ENCODE data around the gene ACSBG1.
"Not testable (repeated sequence)": the region's sequence is repeated elsewhere in the genome, so short reads cannot be mapped to it uniquely, and the experiment has no call there.

The ACSBG1 gene

DNA sequence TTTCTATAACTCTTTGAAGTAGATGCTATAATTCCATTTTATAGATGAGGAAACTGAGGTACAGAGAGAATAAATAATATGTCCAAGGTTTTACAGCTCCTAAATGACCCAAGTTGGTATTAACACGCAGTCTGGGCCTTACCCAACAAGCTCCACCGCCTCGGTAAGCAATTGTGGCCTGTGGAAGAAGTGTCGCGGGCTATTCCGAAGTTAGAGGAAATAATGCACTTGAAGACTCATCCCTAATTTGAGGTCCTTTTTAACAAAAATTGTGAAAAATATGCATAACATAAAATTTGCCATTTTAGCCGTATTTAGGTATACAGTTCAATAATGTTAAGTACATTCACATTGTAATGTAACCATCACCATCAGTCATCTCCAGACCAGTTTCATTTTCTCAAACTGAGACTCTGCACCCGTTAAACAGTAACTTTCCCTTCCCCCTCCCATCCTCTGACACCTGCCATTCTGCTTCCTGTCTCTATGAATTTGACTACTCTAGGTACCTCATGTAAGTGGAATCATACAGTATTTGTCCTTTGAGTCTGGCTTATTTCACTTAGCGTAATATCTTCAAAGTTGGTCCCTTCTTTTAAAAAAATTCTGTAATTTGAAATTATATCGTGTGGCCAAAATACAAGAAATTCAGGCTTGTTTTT, 67.0 kb downstream of the ACSBG1 start:
- DNase-seq (ENCODE audit: low spot score), result no peak

DNA sequence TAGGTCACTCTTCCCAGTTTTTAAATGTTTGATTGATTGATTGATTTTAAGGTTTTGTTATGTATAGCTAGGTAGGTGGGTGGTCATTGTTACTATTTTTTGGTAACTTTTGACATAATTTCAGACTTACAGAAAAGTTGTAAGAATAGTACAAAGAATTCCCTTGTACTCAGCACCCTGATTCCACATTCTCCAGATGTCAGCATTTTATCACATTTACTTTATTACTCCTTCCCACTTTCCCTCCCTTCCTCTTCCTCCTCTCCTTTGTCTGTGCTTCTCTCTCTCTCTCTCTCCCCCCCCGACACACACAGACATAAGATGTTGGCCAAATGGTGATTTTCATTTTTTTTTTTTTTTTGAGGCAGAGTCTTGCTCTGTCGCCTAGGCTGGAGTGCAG, 70.4 kb downstream of the ACSBG1 start:
- DNase-seq (ENCODE audit: low spot score), result no peak

DNA sequence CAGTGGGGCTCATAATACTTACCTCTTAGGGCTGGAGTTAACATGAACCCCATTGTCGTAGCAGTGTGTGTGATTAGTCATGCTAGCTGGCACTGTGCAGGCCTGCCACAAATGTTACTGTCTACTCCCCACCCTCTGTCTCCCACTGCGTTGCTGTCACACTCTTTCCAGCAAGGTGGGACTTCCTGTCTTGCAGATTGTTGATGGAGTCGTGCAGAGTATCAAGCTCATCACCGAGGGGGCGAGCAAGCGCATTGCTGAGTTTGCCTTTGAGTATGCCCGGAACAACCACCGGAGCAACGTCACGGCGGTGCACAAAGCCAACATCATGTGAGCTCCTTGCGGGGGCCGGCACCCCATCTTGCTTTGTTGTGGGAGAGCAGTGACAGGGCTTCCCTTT, 72.3 kb downstream of the ACSBG1 start:
- DNase-seq (ENCODE audit: low spot score), result no peak

DNA sequence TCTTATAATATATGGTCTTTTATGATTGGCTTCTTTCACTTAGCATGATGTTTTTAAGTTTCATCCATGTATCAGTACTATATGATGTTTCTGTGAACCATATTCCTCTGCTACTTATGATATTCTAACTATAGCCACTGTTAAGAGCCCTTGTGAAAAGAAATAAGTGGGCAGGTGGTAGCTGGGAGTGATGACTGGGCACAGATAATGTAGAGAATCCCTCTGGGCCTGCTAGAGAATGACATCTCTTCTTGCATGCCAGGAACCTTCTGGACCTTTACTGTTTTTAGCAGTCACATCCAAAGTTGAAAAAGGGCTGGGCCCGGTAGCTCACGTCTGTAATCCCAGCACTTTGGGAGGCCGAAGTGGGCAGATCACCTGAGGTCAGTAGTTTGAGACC, 75.0 kb downstream of the ACSBG1 start:
- DNase-seq (ENCODE audit: low spot score), result no peak

DNA sequence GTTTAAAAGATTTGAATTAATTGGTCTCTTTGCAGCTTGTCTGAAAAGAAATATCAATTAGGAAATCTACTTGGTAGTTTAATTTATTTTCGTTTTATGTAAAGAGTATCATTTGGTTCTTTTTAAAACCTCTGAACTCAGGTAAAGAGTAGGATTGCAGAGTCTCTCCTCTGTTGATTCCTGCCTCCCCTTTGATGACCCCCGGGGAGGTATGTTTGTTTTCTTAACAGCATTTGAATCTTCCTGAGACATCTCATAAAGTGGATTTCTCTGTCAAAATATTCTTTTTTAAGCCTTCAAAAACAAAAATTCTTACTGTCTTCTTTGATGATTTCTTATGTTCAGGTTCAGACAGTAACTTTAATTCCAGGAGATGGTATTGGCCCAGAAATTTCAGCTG, 77.2 kb downstream of the ACSBG1 start:
- no peak for DNase-seq (ENCODE audit: low spot score)

DNA sequence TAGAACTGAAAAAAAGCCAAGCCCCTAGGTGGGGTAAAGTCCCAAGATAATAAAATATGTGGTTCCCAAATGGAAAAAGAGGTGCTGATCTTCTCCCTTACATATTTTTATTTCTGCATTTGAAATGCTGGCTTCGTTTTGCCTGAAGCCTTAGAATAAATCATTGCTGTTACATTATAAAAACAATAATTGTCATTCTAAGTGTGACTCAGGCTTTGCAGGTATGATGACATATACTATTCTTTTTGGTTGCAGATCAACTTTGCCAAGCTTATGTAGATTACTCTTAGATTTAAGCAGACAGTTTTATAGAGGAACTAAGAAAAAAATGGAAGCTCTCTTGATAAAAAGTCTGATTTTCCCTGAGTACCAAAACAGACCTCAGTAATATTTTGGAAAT, 77.7 kb downstream of the ACSBG1 start:
- no peak for DNase-seq (ENCODE audit: low spot score)

DNA sequence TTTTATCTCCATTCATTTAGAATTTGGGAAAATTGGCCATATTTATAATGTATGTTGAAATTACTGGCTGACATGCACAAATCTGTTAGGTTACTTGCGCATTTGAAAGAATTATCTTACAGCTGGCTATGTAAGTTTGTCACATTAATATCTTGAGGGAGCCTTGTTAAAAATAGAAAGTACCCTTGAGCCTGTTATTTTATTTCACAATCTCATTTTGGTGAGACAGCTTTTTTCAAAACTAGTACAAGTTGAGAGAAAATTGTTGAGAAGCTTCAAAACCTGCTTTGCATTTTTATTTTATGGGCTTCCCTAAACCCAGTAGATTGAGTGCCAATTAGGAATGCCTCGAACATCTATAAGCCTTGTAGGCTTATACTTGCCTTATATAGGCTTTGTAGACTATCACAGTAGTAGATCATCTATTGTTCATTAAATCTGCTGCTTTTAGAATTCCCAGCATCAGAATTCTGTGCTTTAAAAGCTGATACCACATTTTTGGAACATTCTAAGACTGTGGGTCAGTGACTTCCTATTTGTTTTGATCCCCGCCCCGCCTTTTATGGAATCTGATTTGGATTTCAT, 78.9 kb downstream of the ACSBG1 start:
- no peak for DNase-seq (ENCODE audit: low spot score)

DNA sequence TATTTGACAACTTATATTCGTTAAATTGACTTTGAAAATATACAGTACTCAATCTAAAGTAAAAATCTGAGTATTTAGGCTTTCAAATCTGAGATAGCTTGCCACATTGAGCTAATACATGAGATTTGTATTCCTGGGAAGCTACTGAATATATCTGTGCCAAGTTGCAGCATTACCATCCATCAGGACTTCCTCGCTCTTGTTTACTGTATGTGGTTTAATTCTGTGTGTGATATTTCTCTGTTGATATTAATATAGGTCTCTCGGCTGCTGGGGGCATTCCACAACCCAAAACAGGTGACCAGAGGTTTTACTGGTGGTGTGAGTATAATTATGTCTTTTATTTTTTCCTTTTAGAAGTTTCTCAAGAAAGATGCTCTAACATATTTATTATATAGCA, 79.4 kb downstream of the ACSBG1 start:
- no peak for DNase-seq (ENCODE audit: low spot score)

DNA sequence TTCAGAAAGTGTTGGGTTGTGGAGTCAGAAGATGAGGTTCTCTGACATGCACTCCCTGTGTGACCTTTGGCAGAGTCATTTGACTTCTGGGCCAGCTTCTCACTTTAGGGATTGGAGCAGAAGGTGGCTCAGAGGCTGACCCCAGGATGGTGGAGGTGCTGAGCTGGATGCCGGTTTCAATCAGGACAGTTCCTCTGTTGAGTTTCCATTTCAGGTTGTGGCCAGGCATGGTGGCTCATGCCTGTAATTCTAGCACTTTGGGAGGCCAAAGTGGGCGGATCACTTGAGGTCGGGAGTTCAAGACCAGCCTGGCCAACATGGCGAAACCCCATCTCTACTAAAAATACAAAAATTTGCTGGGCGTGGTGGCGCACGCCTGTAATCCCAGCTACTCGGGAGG, 83.3 kb downstream of the ACSBG1 start:
- not testable (repeated sequence) for DNase-seq (ENCODE audit: low spot score)

DNA sequence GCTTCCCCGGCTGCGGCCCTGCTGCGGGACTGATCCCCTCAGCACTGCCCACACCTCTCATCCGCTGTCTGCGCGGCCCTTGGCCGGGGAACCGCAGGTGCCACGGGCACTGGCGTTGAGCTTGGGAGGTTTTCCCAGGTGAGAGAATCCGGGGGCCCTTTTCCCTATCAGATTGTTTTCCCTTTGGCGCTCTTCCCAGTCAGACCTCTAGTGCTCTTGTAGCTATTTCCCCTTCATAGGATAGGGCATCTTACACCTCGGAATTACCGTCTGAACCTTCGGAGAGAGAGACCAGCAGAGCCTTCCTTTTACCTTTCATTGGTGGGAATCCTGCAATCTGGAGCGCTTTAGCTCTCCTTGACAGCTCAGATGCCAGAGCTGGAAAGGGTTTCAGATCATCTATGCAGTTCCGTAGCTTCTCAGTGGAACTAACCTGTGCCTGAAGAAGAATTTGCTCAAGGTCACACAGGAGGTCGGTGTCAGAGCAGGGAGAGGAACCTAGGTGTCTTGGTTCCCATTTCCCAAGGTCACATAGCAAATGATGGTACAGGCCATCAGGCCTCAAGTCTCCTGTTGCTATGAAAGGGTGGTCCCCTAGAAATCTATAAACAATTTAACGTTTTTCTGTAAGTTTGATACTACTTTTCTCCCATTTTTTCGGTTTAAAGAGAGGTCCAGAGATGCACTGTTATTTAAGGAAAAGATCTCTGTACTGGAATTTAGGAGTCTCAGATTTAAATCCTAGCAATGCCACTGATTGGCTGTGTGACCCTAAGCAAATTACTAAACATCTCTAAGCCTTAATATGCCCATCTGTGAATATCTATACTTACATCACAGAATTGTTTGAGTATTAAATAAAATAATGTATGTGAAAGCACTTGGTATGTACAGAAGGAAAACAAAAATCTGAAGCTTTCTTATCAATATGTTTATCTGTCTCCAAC, 84.3 kb downstream of the ACSBG1 start:
- no peak for DNase-seq (ENCODE audit: low spot score)

DNA sequence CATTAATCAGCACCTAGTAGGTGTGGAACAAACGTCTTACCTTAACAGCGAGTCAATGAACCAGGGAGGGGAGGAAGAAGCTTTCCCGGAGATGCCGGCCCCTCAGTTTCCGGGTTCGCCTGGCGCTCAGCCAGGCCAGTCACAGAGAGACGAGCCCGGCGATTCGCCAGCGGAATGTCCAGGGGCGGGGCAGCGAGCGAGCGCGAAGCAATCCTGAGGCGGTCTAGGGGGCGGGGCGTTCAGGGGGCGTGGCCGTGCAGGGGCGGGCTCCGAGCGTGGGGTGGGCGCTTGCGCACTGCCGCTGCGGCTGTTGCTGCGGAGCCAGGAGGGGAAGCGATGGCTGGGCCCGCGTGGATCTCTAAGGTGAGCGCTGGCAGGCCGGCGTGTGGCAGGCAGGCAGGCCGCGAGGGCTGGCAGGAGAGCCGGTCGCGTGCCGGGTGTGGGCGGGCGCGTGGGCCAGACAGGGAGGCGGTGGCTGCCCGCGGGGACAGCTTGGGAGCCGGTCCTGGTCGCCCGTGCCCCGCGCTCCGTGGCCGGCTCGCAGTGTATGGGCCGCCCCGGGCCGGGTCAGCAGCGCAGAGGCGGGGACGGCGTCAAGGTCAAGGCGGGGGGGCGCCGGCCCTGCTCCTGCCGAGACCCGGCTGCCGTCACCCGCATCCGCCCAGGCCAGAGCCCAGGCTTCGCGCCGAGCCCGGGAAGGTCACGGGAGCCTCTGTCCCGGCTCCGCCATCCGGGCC, 85.1 kb downstream of the ACSBG1 start, which contains the start of gene IDH3A:
Gene IDH3A, plus strand, starts transcription at position 295 of the 737 bp plus-strand sequence. Its CDS starts 42 bp downstream, at position 337.
- peak; percentile 100 for DNase-seq (ENCODE audit: low spot score)

DNA sequence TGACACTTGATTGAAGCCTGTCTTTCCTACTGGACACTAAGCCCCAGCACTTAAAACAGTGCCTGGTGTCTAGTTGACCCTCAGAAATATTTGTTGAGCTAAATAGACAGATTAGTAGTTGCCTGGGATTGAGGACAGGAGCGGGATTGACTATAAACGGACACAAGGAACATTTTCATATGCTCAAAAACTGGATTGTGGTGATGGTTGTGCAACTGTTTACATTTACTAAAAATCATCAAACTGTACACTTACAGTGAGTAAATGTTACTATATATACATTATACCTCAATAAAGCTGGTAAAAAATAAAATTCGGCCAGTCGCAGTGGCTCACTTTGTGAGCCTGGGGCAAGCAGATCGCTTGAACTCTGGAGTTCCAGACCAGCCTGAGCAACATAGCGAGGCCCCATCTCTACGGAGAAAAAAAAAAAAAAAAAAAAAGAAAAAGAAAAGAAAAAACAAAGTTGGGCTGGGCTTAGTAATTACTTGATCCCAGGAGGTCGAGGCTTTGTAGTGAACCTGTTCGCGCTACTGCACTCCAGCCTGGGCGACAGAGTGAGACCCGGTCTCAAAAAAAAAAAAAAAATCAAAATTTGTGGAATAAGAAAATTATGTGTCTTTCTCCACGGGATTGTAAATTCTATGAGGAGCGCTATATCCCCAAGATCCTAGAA, 85.8 kb downstream of the ACSBG1 start:
- DNase-seq (ENCODE audit: low spot score), result no peak

DNA sequence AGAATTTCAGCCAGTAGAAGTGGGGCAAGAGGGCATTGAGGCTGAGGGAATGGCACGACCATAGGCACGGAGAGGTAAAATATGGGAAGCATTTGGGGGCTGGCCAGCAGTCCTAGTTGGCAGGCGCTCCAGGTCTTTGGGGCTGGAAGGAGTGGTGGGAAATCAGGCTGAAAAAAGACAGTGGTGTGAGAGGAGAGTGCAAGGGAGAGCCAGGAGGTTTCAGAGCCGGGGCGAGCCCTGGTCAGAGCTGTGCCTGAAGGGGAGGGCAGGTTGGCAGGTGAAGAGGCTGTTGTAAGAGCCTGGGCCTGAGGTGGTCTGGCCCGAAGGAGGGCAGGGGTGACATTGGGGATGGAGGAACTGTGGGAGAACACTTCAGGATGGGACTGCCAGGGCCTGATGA, 86.8 kb downstream of the ACSBG1 start:
- no peak for DNase-seq (ENCODE audit: low spot score)

DNA sequence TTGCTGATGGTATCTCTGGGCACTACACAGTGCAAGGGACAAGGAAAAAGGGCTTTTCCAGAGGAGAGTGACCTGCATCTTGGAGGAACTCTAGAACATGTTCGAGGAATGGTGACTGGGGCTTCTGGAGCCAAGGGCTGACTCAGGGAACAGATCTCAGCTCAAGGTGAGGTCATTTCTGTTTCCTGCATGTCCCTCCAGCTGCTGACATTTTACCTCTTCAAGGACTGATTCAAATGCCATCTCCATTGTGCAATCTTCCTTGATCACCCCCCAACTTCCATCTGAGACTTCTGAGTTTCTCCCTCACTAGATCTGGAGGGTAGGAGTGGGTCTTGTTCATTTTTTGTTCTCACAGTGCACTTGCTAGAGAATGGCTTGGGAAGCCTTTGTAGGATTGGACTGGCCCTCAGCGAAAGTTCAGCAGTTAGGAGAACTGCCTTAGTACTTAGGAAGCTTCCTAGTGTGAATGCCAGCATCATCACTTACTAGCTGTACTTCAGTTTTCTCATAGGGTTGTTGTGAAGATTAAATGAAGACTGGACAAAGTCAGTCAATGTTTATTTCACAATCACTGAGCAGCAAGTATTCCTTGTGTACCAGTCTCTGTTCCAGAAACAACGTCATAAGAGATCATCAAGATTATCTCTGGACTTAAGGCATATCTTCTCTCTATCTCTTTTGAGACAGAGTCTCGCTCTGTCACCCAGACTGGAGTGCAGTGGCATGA, 87.8 kb downstream of the ACSBG1 start:
- no peak for DNase-seq (ENCODE audit: low spot score)

DNA sequence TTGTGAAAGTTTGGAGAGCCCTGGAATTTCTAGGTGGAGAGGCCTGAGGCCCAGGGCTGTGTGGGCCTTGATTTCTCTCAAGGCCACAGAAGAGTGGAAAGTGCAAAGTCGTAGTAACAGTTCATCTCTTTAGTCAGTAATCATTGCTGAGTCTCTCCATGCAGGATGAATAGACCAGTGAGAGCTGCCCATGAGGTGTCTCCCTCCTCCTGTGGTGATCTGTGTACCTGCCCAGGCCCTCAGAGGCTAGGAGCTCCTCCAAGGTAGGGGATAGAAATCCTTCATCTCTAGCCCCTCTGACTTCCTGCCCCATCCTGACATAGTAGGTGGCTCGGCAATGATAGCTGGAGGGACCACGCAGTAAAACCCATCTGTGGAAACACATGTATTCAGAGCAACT, 92.0 kb downstream of the ACSBG1 start:
- DNase-seq (ENCODE audit: low spot score), result no peak

DNA sequence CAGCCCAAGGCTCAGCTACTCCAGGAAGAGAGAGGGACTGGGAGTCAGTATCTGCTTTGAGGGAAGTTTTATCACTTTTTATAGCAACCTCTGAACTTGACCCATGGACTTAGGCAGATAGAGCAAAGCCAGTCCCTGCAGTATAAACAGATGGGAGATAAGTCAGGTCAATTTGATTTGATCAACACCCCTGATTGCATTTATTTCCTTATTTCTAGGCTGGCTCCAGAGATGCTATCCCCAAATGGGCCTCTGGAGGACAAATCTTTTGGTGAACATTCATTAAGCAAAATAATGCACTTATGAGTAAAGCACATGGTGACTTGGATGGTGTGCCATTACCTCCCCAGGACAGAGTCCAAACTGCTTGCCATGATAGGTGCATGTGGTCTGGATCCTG, 94.1 kb downstream of the ACSBG1 start:
- no peak for DNase-seq (ENCODE audit: low spot score)

DNA sequence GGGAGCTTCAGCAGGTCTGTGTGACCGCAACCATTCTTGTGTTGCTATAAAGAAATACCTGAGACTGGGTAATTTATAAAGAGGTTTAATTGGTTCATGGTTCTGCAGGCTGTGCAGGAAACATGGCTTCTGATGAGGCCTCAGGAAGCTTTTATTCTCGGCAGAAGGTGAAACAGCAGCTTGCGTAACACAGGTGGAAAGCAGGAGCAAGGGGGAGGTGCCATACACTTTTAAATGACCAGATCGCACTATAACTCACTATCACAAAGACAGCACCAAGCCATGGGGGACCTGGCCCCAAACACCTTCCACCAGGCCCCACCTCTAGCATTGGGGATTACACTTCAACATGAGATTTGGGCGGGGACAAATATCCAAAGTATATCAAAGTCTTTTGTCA, 94.8 kb downstream of the ACSBG1 start:
- DNase-seq (ENCODE audit: low spot score), result no peak

DNA sequence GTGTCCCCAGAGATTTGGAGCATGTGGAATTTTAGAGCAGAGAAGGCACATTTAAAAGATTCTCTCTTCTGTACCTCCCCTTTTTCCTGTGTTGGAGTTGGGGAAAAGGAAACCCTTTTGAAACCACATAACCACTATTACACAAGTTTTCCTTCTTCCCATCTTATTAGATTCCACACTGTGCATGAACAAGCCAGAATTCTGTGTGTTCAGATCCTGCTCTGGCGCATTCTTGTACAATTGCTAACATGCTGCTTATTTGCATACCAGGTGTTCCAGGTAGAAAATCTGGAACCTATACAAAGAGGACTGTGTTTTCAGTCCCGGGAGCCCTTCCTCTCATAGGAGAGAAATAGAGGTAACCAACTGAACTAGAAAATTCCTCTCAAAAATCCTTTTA, 100.6 kb downstream of the ACSBG1 start:
- no peak for DNase-seq (ENCODE audit: low spot score)

DNA sequence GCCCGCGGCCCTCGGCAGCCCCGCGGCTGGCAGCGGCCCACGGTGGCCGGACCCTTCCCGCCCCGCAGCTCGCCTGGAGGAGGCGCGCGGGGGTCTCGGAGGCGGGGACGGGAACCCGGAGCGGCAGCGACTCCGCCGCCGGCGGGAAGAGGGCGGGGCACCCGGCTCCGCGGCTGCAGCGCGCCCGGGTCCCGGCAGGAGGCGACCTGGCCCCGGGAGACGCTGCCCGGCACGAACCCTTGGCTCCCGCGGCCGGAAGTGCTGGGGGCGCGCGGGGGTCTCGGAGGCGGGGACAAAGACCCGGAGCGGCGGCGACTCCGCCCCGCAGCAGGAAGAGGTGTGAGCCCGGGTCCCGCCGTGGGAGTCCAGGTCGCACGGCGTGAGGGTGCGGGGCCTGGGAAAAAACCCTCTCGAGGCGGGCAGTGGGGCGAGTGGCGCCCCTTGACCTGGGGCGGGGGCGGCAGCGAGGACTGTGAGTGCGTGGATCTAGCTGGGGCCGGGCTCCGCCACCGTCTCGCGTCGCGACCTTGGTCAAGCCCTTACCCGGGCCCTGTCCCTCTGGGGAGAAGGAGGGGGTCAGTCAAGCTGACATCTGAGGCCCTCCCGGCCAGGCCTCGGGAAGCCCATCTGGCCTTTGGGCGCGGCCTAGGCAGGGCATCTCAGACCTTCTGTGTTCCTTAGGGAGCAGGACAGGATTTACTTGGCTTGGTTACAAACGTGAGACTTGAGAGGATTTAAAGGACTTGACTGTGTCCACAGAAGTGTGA, 102.9 kb downstream of the ACSBG1 start, which contains the start of gene CIB2:
Gene CIB2, minus strand, starts transcription at position 151 of the 767 bp plus-strand sequence. CDS start 230 bp downstream, outside the sequence.
- DNase-seq (ENCODE audit: low spot score), result peak; percentile 87
